GM19099 (cell line): ENCODE data around the gene CHAT.

ENCODE experiments used
- POLR2A ChIP-seq: IDR thresholded peaks from 3 replicates; pipeline ENCODE4 v1.6.1; 2011; ENCODE audit warnings: low read depth; ENCODE audit not compliant: insufficient read length; ENCODE audit errors: extremely low read depth

The CHAT gene

DNA sequence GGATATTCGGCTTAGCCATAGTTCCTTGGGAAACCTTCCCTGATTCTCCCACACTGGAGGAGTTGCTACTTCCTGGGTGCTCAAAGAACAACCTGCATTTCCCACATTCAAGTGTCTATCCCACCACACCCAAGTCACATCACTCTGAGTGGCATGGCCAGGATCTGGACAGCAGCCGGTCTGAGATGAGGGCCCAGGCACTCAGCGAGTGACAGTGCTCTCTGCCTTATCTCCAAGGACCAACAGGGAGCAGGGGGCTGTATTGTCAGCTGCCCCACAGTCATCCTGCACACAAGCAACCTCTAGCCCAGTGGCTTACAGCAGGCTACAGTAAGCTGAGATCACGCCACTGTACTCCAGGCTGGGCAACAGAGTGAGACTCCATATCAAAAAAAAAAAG is 19.8 kb upstream of the CHAT start:
- TF ChIP-seq POLR2A = no peak

DNA sequence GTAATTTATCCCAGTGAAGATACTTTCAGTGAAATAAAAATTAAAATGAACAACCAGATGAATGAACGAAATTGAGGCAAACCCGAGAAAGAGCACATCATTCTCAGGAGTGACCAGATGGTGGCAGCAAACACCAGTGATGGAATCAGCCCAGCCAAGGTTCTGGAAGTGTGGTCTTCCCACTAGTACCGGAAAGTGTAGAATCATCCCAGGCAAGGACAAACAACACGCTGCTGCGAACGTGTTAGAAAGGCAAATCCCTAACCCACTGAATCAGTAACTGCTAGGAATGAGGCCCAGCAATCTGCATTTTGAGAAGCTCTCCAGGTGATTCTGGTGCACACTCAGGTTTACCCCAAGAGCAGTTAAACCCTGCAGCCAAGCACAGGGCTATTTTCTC is 19.2 kb upstream of the CHAT start:
- no peak for TF ChIP-seq POLR2A

DNA sequence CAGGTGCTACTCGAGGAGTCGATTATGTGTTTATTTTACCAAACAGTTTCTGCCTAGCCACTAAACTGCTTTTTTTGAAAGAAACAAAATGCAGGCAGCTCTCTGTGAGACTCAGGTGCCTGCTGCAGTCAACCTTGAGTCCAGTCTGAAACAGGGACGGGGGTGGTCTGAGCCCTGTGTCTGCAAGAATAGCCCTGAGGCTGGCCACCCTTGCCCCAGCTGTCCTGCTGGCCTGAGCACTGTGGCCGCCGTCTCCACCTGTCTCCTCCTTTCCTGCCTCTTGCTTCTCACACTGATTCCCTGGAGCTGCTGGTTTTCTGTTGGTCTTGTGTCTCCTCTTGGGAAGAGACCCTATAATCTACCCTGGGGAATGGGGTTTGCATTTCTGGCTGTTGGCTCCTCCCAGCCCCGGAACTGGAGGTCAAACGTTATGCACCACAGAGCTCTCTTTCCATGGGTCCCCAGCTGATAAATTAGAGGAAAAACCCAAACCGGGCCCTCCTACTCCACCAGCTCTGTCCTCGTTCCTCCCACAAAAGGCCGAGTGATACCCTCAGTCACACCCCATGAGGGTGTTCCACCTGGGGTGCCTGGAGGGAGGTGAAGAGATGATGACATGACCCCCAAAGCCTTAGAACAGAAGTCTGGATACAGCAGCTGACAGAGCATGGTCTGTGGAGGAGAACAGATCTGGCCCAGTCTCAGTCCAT is 18.7 kb upstream of the CHAT start:
- no peak for TF ChIP-seq POLR2A

DNA sequence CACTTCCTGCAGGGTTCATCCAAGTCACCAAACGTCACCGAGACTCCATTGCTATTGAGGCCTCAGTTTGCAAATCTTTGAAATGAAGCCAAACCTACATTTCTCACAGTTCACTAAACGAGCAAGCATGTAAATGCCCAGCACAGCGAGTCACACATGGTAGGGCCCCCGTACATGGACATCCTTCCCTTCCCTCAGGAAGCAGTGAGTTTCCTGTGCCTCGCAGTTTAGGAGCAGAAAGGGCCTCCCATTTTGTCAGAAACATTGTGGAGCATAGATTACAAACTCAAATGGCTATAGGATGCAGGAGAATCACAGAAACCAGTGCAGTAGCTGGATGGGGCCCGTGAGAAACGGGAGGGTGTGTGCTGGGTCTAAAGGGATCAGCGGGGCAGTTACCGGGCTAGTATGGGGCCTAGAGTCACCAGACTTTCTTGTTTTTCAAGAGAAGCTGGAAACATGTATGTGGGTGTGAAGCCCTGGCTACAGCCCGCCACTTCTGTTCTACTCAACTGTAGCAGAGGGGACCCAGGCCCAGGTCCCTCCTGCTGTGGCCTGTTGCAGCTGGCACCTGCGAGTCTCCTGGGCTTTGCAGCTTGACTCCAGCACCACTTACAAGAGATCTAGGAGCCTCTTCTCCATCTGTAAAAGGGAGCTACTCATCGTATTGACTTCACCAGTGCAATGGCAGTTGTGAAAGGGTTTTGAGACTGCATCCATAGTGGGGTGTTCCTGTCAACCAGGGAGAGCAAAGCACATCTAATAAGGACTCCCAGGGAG is 17.9 kb upstream of the CHAT start:
- TF ChIP-seq POLR2A = no peak

DNA sequence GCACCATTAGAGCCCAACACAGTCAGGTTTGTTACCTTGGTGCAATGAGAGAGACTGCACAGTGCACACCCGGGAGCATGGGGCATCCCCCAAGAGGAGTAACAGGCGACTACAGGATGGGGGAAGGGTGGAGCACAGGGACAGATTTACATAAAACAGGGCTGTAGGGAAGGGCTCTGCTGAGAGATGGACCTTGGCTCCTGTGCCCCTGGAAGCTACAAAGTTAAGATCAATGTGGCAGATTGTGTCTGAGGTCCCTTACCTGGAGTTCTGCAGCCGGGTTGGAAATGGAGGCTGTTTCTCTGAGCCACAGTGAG is 17.4 kb upstream of the CHAT start:
- no peak for TF ChIP-seq POLR2A

DNA sequence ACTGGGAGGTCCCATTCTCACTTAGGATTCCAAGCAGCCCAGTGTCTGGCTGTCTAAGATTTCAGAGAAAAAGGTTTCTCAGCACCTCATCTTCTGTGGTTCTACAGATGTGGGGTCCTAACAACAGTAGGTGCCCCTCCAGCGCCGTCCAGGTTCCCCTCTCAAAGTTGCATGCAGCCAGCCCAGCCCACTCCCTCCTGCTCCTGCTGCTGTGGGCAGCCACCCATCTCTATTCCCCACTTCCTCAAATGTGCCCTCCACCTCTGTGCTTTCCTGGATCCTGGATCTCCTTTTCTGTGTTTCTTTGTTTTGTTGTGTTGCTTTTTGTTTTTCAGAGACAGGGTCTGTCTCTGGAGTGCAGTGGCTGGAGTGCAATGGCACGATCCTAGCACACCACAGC is 17.0 kb upstream of the CHAT start:
- no peak for TF ChIP-seq POLR2A

DNA sequence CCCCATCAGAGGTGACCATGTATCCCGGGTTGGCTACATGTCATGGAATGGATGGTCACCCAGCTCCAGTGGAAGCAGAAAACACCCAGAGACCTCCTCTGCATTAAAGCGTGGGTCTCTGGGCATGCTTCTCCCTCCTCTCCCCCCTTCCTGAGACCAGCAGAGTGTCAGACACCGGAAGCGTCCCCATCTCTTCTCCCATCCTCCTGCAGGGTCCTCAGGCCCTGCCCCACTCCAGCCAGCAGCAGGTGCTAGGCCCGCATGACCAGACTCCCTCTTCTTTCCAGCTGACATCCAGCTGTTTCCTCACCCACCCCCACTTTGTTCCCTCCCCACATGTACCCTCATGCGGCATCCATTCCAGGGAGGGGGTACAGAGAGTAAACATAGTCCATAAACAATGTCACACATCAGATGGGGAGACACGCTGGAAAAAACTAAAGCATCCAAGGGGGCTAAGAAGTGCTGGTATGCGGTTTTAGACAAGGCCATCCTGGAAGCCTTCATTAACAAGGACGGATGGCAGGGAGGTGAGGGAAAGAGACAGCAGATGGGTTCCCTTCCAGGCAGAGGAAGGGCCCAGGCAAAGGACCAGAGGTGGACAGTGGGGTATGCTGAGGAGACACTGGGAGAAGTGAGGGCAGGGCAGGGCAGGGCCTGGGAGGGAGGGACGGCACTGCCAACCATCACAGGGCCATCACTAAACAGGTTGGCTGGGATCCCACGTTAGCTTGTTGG is 16.2 kb upstream of the CHAT start:
- TF ChIP-seq POLR2A = no peak

DNA sequence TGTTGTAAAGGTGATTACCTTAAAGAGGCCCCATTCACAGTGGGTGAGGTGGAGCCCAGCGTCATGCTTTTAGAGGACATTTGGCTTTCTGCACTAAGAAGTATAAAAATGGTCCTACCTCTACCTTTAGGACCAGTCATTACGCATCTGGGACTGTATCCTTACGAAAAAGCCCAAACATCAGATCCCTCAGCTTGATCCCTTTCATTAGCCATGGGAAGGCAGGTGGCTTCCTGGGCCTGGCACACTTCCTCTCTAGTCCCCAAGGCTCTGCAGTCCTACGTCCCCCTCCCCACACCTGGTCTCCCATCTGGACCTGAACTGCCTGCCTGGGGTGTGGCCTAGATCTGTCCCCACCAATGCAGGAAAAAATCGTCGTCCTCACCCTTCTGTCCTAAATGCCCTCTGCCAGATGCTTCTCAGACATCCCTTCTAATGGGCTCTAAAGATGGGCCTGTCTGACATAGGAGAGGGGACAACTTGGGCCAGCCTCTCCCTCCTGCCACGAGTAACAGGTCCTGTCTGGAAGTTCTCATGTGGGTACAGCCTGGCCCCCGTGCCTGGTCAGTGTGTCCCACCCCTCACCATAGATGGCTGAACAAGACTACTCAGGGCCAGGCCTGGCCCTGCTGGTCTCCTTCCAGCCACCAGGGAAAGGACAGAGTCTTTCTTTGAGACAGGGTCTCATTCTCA is 15.5 kb upstream of the CHAT start:
- TF ChIP-seq POLR2A = no peak

DNA sequence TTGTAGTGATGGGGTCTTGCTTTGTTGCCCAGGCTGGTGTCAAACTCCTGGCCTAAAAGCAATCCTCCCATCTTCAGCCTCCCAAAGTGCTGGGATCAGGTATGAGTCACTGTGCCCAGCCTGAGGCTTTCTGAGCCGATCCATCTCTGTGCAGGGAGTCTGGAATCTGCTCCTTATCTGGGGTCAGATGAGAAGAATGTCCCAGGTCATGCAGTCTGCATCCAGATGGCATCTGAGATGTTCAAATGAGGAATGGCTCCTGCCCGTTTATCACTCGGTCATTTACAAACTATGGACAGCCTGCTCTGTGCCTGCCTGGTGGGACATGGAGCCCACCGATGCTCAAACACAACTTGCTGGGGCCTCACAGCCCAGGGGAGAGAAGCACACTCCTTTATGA is 14.9 kb upstream of the CHAT start:
- TF ChIP-seq POLR2A = no peak

DNA sequence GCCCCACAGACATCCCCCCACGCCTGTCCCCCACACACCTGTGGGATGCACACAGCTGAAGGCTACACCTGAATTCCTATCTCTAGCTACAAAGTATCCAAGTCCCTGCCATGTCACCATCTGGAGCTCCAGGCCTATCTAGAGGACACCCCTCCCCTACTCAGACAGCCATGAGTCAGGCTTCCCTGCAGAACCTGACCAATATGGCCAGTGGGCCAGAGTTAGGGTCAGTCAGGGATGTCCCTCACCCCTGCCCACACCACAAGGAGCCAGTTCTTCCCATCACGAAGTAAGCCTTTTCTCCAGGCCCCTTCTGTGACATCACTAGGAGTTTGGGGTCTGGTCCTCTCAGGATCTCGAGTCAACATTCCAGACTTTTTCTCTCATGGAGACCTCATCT is 14.3 kb upstream of the CHAT start:
- TF ChIP-seq POLR2A = no peak

DNA sequence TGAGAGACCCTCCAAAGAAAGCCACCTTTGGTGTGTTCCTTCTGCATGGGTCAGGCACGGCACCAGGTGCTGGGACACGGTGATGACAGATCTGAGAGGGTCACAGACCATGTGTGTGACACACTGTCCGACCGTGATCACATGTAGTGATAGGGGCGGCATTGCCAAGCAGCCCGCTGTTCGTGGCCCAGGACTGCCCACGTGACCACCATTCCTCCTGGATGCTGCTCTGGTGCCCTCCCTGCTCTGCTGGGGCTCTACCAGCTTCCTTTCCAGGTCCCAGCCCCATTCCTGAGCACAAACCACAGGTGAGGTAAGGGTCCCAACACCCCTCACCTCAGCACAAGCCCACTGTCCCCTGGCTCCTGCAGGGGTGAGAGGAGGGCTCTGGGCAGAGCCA is 13.8 kb upstream of the CHAT start:
- no peak for TF ChIP-seq POLR2A

DNA sequence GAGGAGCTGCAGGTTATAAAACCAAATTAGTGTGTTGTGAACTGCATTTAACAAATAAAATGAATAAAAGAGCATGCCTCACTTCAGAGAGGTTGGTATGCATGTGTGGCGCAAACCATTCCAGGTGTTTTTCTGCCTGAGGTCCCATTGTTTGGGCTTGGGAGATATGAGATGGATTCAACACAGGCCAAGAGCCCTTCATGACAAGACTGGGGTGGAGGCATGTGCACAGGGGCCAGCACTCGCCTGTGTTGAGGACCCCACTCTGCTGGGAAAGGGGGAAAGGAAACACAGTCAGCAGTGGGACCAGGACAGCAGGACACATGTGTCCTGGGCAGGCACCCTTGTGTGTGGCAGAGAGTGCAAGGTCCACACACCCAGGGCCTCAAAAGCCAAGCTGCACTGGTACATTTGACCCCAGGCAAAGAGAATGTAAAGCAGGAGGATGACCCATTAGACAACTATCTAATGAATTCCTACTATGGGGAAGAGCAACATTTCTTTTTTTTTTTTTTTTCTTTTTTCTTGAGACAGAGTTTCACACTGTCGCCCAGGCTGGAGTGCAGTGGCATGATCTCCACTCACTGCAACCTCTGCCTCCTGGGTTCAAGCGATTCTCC is 12.9 kb upstream of the CHAT start:
- TF ChIP-seq POLR2A = no peak

DNA sequence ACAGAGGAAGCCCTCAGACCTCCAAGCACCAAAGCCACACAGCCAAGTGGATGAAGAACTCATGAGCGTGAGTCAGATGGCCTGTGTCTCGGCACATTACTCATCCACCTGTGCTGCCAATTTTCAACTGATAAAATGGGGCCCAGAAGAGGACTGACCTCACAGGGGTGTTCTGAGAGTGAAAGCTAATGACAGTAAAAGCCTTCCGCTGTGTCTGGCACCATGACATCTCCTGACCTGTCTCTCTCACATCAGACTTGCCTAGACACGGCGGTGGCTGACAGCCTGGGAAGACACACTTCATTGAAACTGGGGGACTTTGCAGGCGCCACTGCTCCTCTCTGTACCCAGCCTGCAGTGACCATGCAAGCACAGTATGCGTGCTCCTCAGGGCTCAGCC is 12.0 kb upstream of the CHAT start:
- no peak for TF ChIP-seq POLR2A

DNA sequence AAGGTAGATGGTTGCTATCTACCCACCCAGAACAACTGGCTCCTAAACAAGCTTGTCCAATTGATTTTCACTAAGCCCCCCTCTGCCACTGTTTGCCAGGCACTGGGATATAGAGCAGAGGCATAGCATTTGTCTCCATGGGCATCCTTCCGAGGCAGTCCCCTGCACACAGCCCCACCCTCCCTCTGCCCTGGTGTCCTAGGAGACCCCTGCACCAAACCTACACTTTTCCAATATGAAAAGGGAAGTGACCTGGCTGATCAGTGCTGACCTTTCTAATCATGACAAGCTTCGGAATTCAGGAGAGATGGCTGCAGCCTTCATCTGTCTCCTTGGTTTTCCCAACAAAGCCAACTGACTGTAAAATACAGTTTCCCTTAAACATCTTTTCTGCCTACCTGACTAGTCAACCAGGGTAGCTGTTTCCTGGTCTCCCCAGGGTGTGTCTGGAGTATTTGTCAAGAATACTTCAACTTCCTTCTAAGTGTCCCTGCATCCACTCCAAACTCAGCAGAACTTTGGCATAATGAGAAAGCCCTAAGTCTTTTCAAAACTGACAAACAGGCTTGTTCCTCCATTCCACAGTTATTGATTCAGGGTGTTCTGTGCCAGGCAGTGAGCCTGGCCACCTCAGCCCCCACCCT is 11.3 kb upstream of the CHAT start:
- TF ChIP-seq POLR2A = no peak
